ENCODE results near the gene TRIM2.

TRIM2 gene

GRCh38 chr4:153325558-153325957 lies 121.3 kb downstream of the TRIM2 start:
- DNase-seq (ENCODE audit: low read depth in 2 of 3, low spot score in 2 of 3): no peak

GRCh38 chr4:153326513-153326912 lies 122.3 kb downstream of the TRIM2 start:
- no peak for DNase-seq (ENCODE audit: low read depth in 2 of 3, low spot score in 2 of 3)

GRCh38 chr4:153327247-153327646 lies 123.0 kb downstream of the TRIM2 start:
- no peak for DNase-seq (ENCODE audit: low read depth in 2 of 3, low spot score in 2 of 3)

DNA sequence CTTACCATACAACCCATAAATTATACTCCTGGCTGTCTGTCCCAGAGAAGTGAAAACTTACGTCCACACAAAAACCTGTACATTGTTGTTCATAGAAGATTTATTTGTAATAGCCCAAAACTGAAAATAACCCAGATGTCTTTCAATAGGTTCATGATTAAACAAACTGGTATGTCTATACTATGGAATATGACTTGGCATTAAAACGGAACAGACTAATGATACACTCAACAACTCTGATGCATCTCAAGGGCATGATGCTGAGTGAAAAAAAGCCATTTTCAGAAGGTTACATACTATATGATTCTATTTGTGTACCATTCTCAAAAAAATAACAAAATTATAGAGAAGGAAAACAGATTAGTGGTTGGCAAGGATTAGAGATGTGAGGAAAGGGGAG lies 128.7 kb downstream of the TRIM2 start:
- no peak for DNase-seq (ENCODE audit: low read depth in 2 of 3, low spot score in 2 of 3)

- no peak for DNase-seq (ENCODE audit: low read depth in 2 of 3, low spot score in 2 of 3)
Observed at GRCh38 chr4:153333874-153334273, 129.6 kb downstream of the TRIM2 start.

GRCh38 chr4:153335665-153336064 lies 131.4 kb downstream of the TRIM2 start:
- no peak for DNase-seq (ENCODE audit: low read depth in 2 of 3, low spot score in 2 of 3)

GRCh38 chr4:153337686-153338085 lies 133.4 kb downstream of the TRIM2 start:
- DNase-seq (ENCODE audit: low read depth in 2 of 3, low spot score in 2 of 3): no peak

DNA sequence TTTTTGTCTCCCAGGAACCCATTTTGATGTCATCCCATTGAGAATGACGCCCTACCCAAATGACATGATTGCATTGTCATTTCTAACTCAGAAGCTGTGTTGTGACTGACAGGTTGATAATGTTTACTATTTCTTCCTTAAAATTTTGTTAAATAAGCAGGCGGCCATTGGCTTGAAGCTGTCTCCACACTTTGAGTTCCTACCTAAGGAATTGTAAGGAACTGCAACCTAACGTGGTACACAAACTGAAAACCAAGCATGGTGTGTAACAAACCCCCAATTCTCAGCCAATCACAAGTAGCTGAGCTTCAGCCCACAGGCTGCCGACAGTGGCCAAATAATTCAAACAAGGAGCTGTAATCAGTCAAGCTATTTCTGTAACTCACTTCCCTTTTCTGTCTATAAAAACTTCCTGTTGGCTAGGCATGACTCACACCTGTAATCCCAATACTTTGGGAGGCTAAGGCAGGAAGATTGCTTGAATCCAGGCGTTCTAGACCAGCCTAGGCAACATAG lies 137.4 kb downstream of the TRIM2 start:
- no peak for DNase-seq (ENCODE audit: low read depth in 2 of 3, low spot score in 2 of 3)

- DNase-seq (ENCODE audit: low read depth in 2 of 3, low spot score in 2 of 3): no peak
Observed at GRCh38 chr4:153342751-153343552, 138.7 kb downstream of the TRIM2 start.

DNA sequence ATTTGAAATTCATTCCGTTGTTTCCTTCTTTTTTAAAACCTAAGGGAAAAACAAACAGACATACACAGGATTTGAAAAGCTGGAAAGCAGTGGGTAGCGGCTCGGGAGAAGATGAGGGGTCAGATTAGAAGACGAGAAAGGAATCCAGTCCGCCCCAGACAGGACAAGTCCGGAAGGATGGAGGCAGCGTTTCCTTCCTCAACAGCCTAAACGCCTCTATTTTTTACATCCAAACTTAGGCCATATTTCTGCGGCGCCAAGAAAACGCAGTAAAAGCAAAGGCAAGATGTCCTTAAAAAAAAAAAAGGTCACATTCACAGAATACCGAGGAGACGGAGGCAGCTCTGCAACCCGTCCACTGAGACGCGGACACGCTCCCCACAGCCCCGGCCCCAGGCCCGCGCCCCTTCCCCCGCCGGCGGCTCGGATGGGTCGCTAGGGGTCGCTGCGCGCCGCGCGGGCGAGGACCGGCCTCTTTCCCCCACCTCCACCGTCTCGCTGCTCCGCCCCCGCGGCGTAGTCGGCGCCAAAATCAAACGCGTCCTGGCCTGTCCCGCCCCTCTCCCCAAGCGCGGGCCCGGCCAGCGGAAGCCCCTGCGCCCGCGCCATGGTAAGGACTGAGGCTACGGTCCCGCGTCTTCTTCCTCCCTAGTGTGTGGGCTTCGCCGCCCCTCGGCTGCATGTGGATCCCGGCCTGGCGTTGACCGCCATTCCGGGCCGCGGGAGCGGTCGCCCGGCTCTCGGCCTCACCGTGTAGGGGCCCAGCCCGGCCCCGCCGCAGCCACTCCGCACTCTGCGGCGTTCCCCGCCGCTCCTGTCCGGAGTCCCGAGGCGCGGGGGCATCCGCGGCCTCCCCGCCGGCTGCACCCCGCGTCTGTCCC lies 140.1 kb downstream of the TRIM2 start, which contains the start of gene MND1:
Gene MND1, plus strand, starts transcription at position 558 of the 881 bp plus-strand sequence. Its CDS starts 50 bp downstream, at position 608.
- peak; percentile 81 to 89 (median 87) for DNase-seq (ENCODE audit: low read depth in 2 of 3, low spot score in 2 of 3)

- peak; percentile 8 to 32 (median 26) for DNase-seq (ENCODE audit: low read depth in 2 of 3, low spot score in 2 of 3)
Observed at GRCh38 chr4:153345012-153345981, 141.1 kb downstream of the TRIM2 start.

DNA sequence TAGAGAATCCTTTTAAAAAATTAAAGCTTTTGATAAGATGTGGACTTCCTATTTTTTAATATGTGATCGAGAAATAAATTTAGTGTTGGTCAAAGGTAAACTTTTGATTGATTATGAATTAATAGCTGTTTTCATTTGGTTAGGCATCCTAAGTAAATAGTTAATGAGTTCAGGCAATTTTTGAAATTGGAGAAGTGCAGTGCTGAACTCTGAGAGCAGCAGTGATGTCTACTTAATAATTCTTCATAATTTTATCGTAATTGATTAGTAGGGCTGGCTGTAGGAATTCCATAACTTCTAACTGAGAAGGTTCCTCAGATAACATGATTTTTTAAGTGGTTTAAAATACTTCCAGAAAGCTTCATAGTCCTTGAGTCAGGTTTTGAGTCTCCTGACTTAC lies 141.8 kb downstream of the TRIM2 start:
- DNase-seq (ENCODE audit: low read depth in 2 of 3, low spot score in 2 of 3): no peak

DNA sequence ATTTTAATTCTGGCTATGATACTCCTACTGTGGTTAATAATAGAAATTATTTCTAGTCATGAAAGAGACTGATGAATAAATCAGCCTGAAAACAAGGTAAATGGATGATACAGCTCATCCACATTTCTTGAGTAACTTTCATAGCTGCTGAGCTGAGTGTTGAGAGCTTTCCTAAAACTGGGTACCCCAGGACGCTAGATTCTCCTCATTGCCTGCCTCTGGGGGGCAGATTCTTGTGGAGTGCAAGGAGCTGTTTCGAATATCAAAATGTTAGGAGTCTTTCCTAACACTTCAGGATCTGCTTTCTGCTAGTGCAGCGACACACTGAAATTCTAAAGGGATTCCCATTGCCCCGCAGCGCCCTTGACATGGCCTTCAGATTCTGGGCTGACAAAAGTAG lies 142.3 kb downstream of the TRIM2 start:
- DNase-seq (ENCODE audit: low read depth in 2 of 3, low spot score in 2 of 3): no peak

- no peak for DNase-seq (ENCODE audit: low read depth in 2 of 3, low spot score in 2 of 3)
Observed at GRCh38 chr4:153347117-153347516, 142.9 kb downstream of the TRIM2 start.

DNA sequence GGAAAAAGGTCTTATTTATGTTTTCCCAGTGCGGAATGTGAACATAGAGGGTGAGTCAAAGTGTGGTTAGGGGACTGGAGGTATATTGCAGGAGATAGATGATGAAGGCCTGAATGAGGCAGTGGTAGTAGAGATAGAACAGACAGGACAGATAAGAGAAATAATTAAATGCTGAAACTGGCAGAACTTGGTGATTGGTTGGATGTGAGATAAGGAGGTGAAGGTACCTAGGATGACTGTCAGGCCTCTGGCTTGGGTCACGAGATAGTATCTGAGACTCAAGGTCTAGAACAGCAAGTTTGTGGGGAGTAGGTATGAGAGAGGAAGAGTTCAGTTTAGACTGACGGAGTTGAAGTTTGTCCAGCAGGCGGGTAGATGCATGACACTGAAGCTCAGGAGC lies 143.8 kb downstream of the TRIM2 start:
- no peak for DNase-seq (ENCODE audit: low read depth in 2 of 3, low spot score in 2 of 3)

GRCh38 chr4:153349206-153349805 lies 145.1 kb downstream of the TRIM2 start:
- DNase-seq (ENCODE audit: low read depth in 2 of 3, low spot score in 2 of 3): no peak

DNA sequence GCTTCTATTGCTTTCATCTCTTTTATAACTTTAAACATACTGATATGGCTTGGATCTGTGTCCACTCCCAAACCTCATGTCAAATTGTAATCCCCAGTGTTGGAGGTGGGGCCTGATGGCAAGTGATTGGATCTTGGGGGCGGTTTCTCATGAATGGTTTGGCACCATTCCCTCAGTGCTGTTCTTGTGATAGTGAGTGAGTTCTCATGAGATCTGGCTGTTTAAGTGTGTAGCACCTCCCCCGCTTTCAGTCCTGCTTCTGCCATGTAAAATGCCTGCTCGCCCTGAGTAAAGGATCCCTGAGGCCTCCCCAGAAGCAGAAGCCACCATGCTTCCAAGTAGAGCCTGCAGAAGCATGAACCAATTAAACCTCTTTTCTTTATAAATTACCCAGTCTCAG lies 157.9 kb downstream of the TRIM2 start:
- no peak for DNase-seq (ENCODE audit: low read depth in 2 of 3, low spot score in 2 of 3)

GRCh38 chr4:153364061-153364460 lies 159.8 kb downstream of the TRIM2 start:
- DNase-seq (ENCODE audit: low read depth in 2 of 3, low spot score in 2 of 3): no peak

GRCh38 chr4:153365003-153365402 lies 160.8 kb downstream of the TRIM2 start:
- no peak for DNase-seq (ENCODE audit: low read depth in 2 of 3, low spot score in 2 of 3)

DNA sequence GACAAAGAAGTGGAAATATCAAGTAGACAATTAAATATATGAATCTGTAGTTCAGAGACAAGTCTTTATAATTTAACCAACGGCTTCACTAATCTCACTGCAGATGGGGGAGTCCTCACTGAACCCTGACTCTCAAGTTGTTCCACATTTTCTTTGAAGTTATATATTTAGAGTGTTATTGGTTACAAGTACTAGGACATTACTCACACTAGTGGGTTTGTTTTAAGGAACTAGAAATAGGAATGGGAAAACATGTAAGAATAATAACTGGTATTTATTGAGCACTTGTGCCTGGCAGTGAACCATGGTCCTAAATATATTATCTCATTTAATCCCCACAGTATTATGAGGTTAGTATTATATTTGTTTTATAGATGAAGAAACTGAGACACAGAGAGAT lies 162.2 kb downstream of the TRIM2 start:
- no peak for DNase-seq (ENCODE audit: low read depth in 2 of 3, low spot score in 2 of 3)
